Measurements from ENCODE around the gene KCTD15. TPM values are rescaled to one million over a fixed set of nuclear protein-coding genes. Genes with fewer than 3 reads are reported as not detected.

Gene KCTD15
- polyA plus RNA-seq, 3 donors = 1.6 to 43.2 (median 2.1) TPM

DNA sequence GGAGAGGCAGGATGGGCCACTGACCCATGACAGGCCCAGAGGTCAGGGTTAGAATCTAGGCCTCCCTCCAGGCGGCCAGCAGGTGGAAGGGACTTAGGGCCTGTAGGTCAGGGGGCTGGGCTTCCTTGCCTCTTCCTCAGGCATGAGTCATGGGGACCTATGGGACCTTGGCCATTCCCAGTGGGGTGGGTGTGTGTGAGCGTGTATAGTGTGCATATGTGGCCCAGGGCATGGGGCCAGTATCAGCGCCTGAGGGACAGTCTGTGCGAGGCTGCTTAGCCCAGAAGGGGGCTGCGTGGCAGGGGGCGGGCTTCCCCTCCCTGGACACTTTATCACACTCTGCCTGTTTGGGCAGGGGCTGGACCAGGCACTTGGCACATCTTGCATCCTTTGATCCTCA, 13.3 kb downstream of the KCTD15 start:
- Histone ChIP-seq H3K4me1 (ENCODE audit: control insufficient read depth in 1 of 2, insufficient read depth in 2 of 2, low read length in 2 of 2) (no peaks in the 10 kb centered on the region), H3K27me3 (ENCODE audit: control insufficient read depth in 2 of 2, insufficient read depth in 2 of 2, low read length in 2 of 2) (no peaks in the 10 kb centered on the region), H3K9ac (ENCODE audit: insufficient read depth, low read length, poor library complexity, severe bottlenecking) (no peak overlapping the region), H3K79me2 (ENCODE audit: insufficient read depth, low read length) (no peaks in the 10 kb centered on the region), H3K36me3 (replicated peaks in 1 of 2; ENCODE audit: control insufficient read depth in 1 of 2, insufficient read depth in 2 of 2, low read length in 2 of 2) (peaks cover 50 to 85% of the 10 kb centered on the region in 2 donors), H3K4me3 (replicated peaks in 1 of 3; ENCODE audit: low read depth in 2 of 3, low read length in 3 of 3) (no peak overlapping the region), H3K4me2 (replicated peaks; ENCODE audit: extremely low read depth, low read length, poor library complexity, severe bottlenecking) (no peak overlapping the region), H4K20me1 (ENCODE audit: insufficient read depth, low read length) (no peaks in the 10 kb centered on the region), H3K27ac (ENCODE audit: low read depth in 1 of 2, low read length in 2 of 2) (no peak overlapping the region), H3K9me3 (replicated peaks in 1 of 2; ENCODE audit: control insufficient read depth in 1 of 2, insufficient read depth in 1 of 2, low read length in 2 of 2) (no peaks in the 10 kb centered on the region), H2AFZ (ENCODE audit: insufficient read depth, low read depth, low read length, poor library complexity, severe bottlenecking) (no peak overlapping the region)
- WGBS (ENCODE audit: insufficient coverage) = 100% methylated on average over 4 of the region's 6 CpGs
- H3K9me3 Mint-ChIP-seq = peaks cover 0 to 2% (median 0%) of the 10 kb centered on the region in 7 donors
- no peak for DNase-seq
- intact Hi-C loops (cut with micrococcal nuclease) = no loop called here
- peaks cover 6% of the 10 kb centered on the region for H3K4me1 Mint-ChIP-seq
- H3K36me3 Mint-ChIP-seq = peaks cover 60 to 85% of the 10 kb centered on the region in 2 donors
- peaks cover 0 to 2% (median 2%) of the 10 kb centered on the region in 3 donors for H3K27me3 Mint-ChIP-seq (ENCODE audit: low read depth in 3 of 3)
- TF ChIP-seq, protein P1, sequence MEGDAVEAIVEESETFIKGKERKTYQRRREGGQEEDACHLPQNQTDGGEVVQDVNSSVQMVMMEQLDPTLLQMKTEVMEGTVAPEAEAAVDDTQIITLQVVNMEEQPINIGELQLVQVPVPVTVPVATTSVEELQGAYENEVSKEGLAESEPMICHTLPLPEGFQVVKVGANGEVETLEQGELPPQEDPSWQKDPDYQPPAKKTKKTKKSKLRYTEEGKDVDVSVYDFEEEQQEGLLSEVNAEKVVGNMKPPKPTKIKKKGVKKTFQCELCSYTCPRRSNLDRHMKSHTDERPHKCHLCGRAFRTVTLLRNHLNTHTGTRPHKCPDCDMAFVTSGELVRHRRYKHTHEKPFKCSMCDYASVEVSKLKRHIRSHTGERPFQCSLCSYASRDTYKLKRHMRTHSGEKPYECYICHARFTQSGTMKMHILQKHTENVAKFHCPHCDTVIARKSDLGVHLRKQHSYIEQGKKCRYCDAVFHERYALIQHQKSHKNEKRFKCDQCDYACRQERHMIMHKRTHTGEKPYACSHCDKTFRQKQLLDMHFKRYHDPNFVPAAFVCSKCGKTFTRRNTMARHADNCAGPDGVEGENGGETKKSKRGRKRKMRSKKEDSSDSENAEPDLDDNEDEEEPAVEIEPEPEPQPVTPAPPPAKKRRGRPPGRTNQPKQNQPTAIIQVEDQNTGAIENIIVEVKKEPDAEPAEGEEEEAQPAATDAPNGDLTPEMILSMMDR (IDR thresholded peaks at IDR 0.05) = no peak
- H3K27ac Mint-ChIP-seq = peak overlapping the region in 1 of 7 donors; percentile 63
- no peak overlapping the region for H3K4me3 Mint-ChIP-seq

DNA sequence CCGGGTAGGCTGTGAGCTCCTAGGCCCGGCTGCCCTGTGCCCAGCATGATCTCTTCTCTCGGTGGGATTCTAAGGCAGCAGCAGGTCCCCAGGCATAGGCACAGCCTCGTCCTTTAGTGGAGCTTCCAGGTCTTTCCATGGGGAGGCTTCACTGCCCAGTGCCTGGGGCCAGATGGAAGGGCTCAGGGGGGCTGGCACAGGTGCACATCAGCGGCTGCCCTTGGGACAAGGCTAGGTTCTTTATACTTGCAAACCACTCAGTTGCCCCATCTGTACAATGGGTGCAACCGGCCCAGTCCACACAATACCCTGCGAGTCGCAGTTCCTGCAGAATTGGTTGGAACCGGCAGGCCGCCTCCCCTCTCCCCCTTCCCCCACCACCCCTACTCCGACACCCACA, 14.2 kb downstream of the KCTD15 start:
- peaks cover 5 to 7% of the 10 kb centered on the region in 2 donors for H3K4me1 ChIP-seq (ENCODE audit: control insufficient read depth in 1 of 2, insufficient read depth in 2 of 2, low read length in 2 of 2)
- no peak for DNase-seq
- no peak overlapping the region for H3K4me3 Mint-ChIP-seq

More for the DNA sequence above, 14.2 kb downstream of the KCTD15 start:
- Histone ChIP-seq H3K4me2 (replicated peaks; ENCODE audit: extremely low read depth, low read length, poor library complexity, severe bottlenecking) (no peak overlapping the region), H3K4me3 (replicated peaks in 1 of 3; ENCODE audit: low read depth in 2 of 3, low read length in 3 of 3) (no peak overlapping the region), H4K20me1 (ENCODE audit: insufficient read depth, low read length) (no peaks in the 10 kb centered on the region), H3K27me3 (ENCODE audit: control insufficient read depth in 2 of 2, insufficient read depth in 2 of 2, low read length in 2 of 2) (no peaks in the 10 kb centered on the region), H3K36me3 (replicated peaks in 1 of 2; ENCODE audit: control insufficient read depth in 1 of 2, insufficient read depth in 2 of 2, low read length in 2 of 2) (peaks cover 43 to 76% of the 10 kb centered on the region in 2 donors), H3K27ac (ENCODE audit: low read depth in 1 of 2, low read length in 2 of 2) (no peak overlapping the region), H2AFZ (ENCODE audit: insufficient read depth, low read depth, low read length, poor library complexity, severe bottlenecking) (no peak overlapping the region), H3K79me2 (ENCODE audit: insufficient read depth, low read length) (no peaks in the 10 kb centered on the region), H3K9me3 (replicated peaks in 1 of 2; ENCODE audit: control insufficient read depth in 1 of 2, insufficient read depth in 1 of 2, low read length in 2 of 2) (no peaks in the 10 kb centered on the region), H3K9ac (ENCODE audit: insufficient read depth, low read length, poor library complexity, severe bottlenecking) (no peak overlapping the region)
- TF ChIP-seq, protein P1 (IDR thresholded peaks at IDR 0.05) = no peak
- Mint-ChIP-seq H3K9me3 (peaks cover 0 to 2% (median 0%) of the 10 kb centered on the region in 7 donors), H3K27ac (peak overlapping the region in 1 of 7 donors; percentile 26), H3K4me1 (peaks cover 12% of the 10 kb centered on the region), H3K27me3 (ENCODE audit: low read depth in 3 of 3) (peaks cover 0 to 2% (median 2%) of the 10 kb centered on the region in 3 donors), H3K36me3 (peaks cover 56 to 80% of the 10 kb centered on the region in 2 donors)
- 96% methylated on average over 8 of the region's 11 CpGs for WGBS (ENCODE audit: insufficient coverage)
- intact Hi-C loops (cut with micrococcal nuclease) = no loop called here
